AG04450 (cell line): ENCODE measurements around the gene BBLN. TPM values are rescaled to one million over a fixed set of nuclear protein-coding genes. Genes with fewer than 3 reads are reported as not detected.

Experiments used
- CTCF ChIA-PET: fragments of 300-600, 350-600 bp; formaldehyde crosslinking; extraction: SDS; loops from one replicate; lab custom pipeline; 2022; ENCODE audit warnings: antibody characterized with exemption, inconsistent platforms; lab: Charles Lee
- POLR2A ChIA-PET: fragments of 350-600 bp; formaldehyde crosslinking; extraction: SDS; loops from one replicate; lab custom pipeline; 2021; ENCODE audit warnings: antibody characterized with exemption, inconsistent platforms; lab: Yijun Ruan, JAX
- DNase-seq: peaks from one replicate; pipeline ENCODE4 v3.0.0-alpha.2; 2011; ENCODE audit warnings: low read depth, low spot score
- H3K27ac ChIP-seq: one replicate; pipeline ENCODE4 v1.5.1; 2012; ENCODE audit warnings: low read depth, low read length, control low read depth
- H3K27me3 ChIP-seq: one replicate; pipeline ENCODE4 v1.6.0; 2012; ENCODE audit warnings: low read length; ENCODE audit not compliant: control insufficient read depth, insufficient read depth
- H3K4me3 ChIP-seq: 2 replicates; pipeline ENCODE4 v1.5.1; 2011; ENCODE audit warnings: mild to moderate bottlenecking, low read depth, low read length, control low read depth
- H3K9me3 ChIP-seq: 2 replicates; pipeline ENCODE4 v1.5.1; 2012; ENCODE audit warnings: low read length; ENCODE audit not compliant: control insufficient read depth, insufficient read depth
- CTCF ChIP-seq: IDR thresholded peaks from 2 replicates; pipeline ENCODE4 v1.5.1; 2011; ENCODE audit warnings: low read depth, low read length, control low read depth, inconsistent platforms
- polyA plus RNA-seq: library from polyadenylated mRNA; depleted of rRNA; stranded (reverse); fragments of >200 nt; gene quantifications from 2 replicates; pipeline ENCODE4 v1.2.3, GENCODE V29; 2011

The BBLN gene
- polyA plus RNA-seq, 1 experiment, result 48.1 TPM

- DNase-seq, result peak; percentile 15
- TF ChIP-seq CTCF, result peak; percentile 72
- Histone ChIP-seq H3K27me3 (no peaks in the 10 kb centered on the region), H3K9me3 (peaks cover 3% of the 10 kb centered on the region; the same call in 1 of the 2 replicates), H3K27ac (no peak overlapping the region), H3K4me3 (no peak overlapping the region)
- ChIA-PET CTCF (interaction anchor here (0.6 to 4.0 kb wide), 7 partner anchors 7 to 183 kb away, joined by 3 to 53 read pairs (median 4); no protein-coding TSS in a partner anchor), POLR2A (interaction anchor here (0.6 kb wide), 2 partner anchors 14 to 130 kb away, joined by 5 to 7 read pairs; no protein-coding TSS in a partner anchor)
These were observed 35.0 kb upstream of the BBLN start for GRCh38 chr9:128124873-128125579.

DNA sequence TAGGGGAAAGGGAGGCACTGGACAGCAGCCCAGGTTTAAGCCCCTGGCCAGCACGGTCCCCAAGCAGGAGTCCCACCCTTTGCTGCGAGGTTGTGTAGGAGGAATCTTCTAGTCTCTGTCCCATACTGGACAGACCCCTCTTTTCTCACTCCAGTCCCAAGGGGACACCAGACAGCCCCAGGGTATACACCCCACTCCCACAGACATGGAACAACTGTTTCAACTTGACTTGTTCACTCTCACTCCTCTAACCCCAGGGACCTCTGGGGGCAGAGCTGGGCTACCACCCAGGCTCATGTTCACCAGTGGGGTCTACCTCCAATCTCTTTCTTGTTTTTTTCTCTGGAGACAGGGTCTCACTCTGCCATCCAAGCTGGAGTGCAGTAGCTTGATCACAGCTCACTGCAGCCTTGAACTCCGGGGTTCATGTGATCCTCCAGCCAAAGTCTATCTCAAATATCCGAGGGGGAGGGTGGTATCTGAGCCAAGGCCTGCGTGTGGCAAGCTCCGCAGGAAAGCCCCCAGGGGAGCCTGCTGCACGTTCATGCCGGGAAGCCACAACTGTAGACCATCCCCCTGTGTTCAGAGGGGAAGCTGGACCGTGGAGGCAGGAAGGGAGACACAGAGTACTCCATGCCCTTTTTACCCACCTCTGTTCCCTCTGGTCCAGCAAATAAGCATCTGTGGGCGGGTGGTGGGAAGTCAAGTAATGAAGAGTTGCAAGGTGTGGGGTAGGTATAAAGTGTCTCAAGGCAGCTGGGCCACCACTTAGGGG lies 34.3 kb upstream of the BBLN start:
- H3K27ac ChIP-seq, result no peak overlapping the region
- DNase-seq, result no peak
- H3K9me3 ChIP-seq, result peaks cover 3% of the 10 kb centered on the region; the same call in 1 of the 2 replicates
- peak overlapping the region; percentile 27 for H3K4me3 ChIP-seq
- TF ChIP-seq CTCF, result no peak
- POLR2A ChIA-PET, result no interaction called here
- no peaks in the 10 kb centered on the region for H3K27me3 ChIP-seq
- CTCF ChIA-PET, result interaction anchor here (1.1 to 4.0 kb wide), 2 partner anchors 8 to 15 kb away, joined by 3 to 53 read pairs; no protein-coding TSS in a partner anchor

GRCh38 chr9:128127568-128127989 lies 32.5 kb upstream of the BBLN start, which contains the start of gene PTGES2:
PTGES2 (minus strand) TSS chr9:128127729; CDS start chr9:128127717, 12 bp downstream.
- POLR2A ChIA-PET, result no interaction called here
- Histone ChIP-seq H3K9me3 (peaks cover 3% of the 10 kb centered on the region; the same call in 1 of the 2 replicates), H3K27me3 (peaks cover 4% of the 10 kb centered on the region), H3K4me3 (peak within 1 kb of the TSS; percentile 90), H3K27ac (peak within 1 kb of the TSS; percentile 92)
- no peak for TF ChIP-seq CTCF
- peak; percentile 32 for DNase-seq
- CTCF ChIA-PET, result interaction anchor here (4.0 kb wide), 1 partner anchor 10 kb away, joined by 53 read pairs; no protein-coding TSS in a partner anchor

- ChIA-PET CTCF (interaction anchor here (0.9 to 4.0 kb wide), 4 partner anchors 9 to 186 kb away, joined by 3 to 53 read pairs (median 6); partner anchors contain the start of gene BBLN), POLR2A (interaction anchor here (0.6 to 1.0 kb wide), 7 partner anchors 8 to 61 kb away, joined by 3 to 6 read pairs (median 4); partner anchors contain the start of gene NAIF1)
- H3K27ac ChIP-seq, result peak overlapping the region; percentile 92
- peaks cover 3% of the 10 kb centered on the region; the same call in 1 of the 2 replicates for H3K9me3 ChIP-seq
- TF ChIP-seq CTCF, result no peak
- peaks cover 4% of the 10 kb centered on the region for H3K27me3 ChIP-seq
- peak; percentile 77 for DNase-seq
- peak overlapping the region; percentile 90 for H3K4me3 ChIP-seq
These were observed 31.9 kb upstream of the BBLN start for GRCh38 chr9:128127990-128128835.
